PC-9 (cell line): ENCODE results near the gene RIPPLY3. TPM values are rescaled to one million over a fixed set of nuclear protein-coding genes. Genes with fewer than 3 reads are reported as not detected.

Source experiments
- BruUV-seq: library from RNA; stranded (reverse); fragments of 400-500 nt; replicated peaks from 2 replicates; lab custom pipeline; 2021; lab: Mats Ljungman, UMichigan
- CTCF ChIA-PET: fragments of 300-600 bp; sonication (Branson Sonifier 250); formaldehyde crosslinking; loops from one replicate; lab custom pipeline; 2022; ENCODE audit warnings: antibody characterized with exemption; lab: Charles Lee
- POLR2A ChIA-PET: fragments of 300-600 bp; sonication (Branson Sonifier 250); formaldehyde crosslinking; loops from one replicate; lab custom pipeline; 2022; ENCODE audit warnings: antibody characterized with exemption; ENCODE audit not compliant: unreplicated experiment; lab: Charles Lee
- DNase-seq, 2 experiments: peaks; one replicate each; pipeline versions ENCODE4 v3.0.0 to v3.0.0-alpha.2; 2015 to 2022; ENCODE audit warnings: mixed read lengths in 1 of 2
- H2AFZ ChIP-seq: fragments of 200-600 bp; sonication (generic); 2 replicates; pipeline ENCODE4 v1.8.1; 2017; ENCODE audit warnings: antibody characterized with exemption
- H3F3A ChIP-seq: fragments of 200-600 bp; sonication (generic); 2 replicates; pipeline ENCODE4 v1.8.1; 2017; ENCODE audit warnings: antibody characterized with exemption, mild to moderate bottlenecking, low read depth; ENCODE audit not compliant: insufficient read depth
- H3K27ac ChIP-seq: fragments of 200-600 bp; sonication (generic); 2 replicates; pipeline ENCODE4 v1.6.1; 2016; ENCODE audit warnings: mixed run types
- H3K27me3 ChIP-seq: fragments of 200-600 bp; sonication (generic); 2 replicates; pipeline ENCODE4 v1.6.1; 2016; ENCODE audit warnings: low read depth, mixed run types; ENCODE audit not compliant: insufficient read depth
- H3K36me3 ChIP-seq: fragments of 200-600 bp; sonication (generic); 2 replicates; pipeline ENCODE4 v1.6.1; 2016; ENCODE audit warnings: low read depth, mixed run types
- H3K4me1 ChIP-seq: fragments of 200-600 bp; sonication (generic); replicated peaks from 2 replicates; pipeline ENCODE4 v1.6.1; 2016; ENCODE audit warnings: mixed run types; ENCODE audit not compliant: insufficient read depth
- H3K4me2 ChIP-seq: fragments of 200-600 bp; sonication (generic); 2 replicates; pipeline ENCODE4 v1.6.1; 2017; ENCODE audit warnings: mixed run types
- H3K4me3 ChIP-seq: fragments of 200-600 bp; sonication (generic); 2 replicates; pipeline ENCODE4 v1.6.1; 2016; ENCODE audit warnings: mixed run types
- H3K79me2 ChIP-seq: fragments of 200-600 bp; sonication (generic); 2 replicates; pipeline ENCODE4 v1.6.1; 2017; ENCODE audit warnings: low read depth, mixed run types
- H3K9me2 ChIP-seq: fragments of 200-600 bp; sonication (generic); 2 replicates; pipeline ENCODE4 v1.8.1; 2017; ENCODE audit warnings: mild to moderate bottlenecking; ENCODE audit not compliant: insufficient read depth
- H3K9me3 ChIP-seq: fragments of 200-600 bp; sonication (generic); 2 replicates; pipeline ENCODE4 v1.8.1; 2016; ENCODE audit warnings: low read depth; ENCODE audit not compliant: insufficient read depth
- H4K20me1 ChIP-seq: fragments of 200-600 bp; sonication (generic); 2 replicates; pipeline ENCODE4 v1.8.1; 2017; ENCODE audit not compliant: insufficient read depth
- EZH2 ChIP-seq: fragments of 200-600 bp; sonication (generic); IDR thresholded peaks from 2 replicates; pipeline ENCODE4 v1.8.0; 2017; ENCODE audit warnings: antibody characterized with exemption, low read depth
- intact Hi-C: fragments of 100-400 bp; cut with micrococcal nuclease; formaldehyde crosslinking; loops from one replicate; pipeline ENCODE4 v1.10.0; 2022; ENCODE audit not compliant: unreplicated experiment
- total RNA-seq: library from RNA; stranded (reverse); gene quantifications from 2 replicates; pipeline ENCODE4 v1.2.3, GENCODE V29; 2021
- TF ChIP-seq, protein P1 (sequence below): fragments of 200-600 bp; sonication (generic); conservative IDR thresholded peaks from 2 replicates; pipeline ENCODE4 v1.6.1; 2017; ENCODE audit warnings: mixed run types, antibody characterized with exemption, mild to moderate bottlenecking, moderate library complexity

The RIPPLY3 gene
- total RNA-seq, 1 experiment from 2014 or later, result 0.17 TPM

DNA sequence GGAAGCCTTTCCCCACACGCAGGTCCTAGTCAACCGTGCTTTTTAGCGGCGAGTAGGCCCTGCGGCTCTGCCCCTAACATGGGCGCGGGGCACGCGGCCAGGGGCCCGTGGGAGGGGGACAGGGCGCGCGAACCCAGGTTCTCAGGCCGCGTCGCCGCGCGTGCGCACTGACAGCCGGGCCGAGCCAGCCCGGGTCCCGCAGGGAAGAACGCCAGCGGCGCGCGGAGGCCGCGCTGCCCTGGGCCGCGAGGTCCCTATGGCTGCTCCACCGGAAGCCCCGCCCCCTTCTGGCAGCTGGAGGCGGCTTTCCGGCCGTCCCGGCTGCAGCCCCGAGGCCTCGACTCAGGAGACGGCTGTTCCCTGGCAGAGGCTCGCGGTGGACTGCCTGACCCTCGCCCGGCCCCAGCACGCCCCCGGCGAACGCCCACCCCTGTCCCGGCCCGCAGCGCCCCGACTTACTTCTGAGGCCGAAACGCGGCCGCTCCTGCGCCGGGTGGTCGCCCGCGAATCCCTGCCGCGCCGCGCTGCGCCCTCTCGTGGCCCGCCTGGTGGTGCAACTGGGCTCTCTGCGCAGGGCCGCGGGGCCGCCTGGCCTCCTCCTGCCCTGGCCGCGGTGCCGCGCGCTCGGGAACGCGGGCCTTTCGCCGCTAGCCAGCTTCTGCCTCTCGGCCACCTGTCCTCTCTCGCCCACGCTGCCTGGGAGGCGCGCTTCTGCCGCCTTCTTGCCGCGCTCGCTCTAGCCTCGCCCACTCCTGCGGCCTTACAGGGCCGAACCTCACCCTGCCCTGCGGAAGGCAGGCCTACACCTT, 16.6 kb upstream of the RIPPLY3 start:
- intact Hi-C loops, result loop anchor here (2.0 kb wide), 1 partner anchor 23 kb away; the partner anchor contains the start of gene HLCS
- H3K79me2 ChIP-seq, result no peaks in the 10 kb centered on the region
- H3K4me3 ChIP-seq, result peak overlapping the region; percentile 60
- H3K4me2 ChIP-seq, result peak overlapping the region; percentile 71
- H3K27me3 ChIP-seq, result no peaks in the 10 kb centered on the region
- H3K9me2 ChIP-seq, result no peaks in the 10 kb centered on the region
- no peaks in the 10 kb centered on the region for H4K20me1 ChIP-seq
- H3K9me3 ChIP-seq, result no peaks in the 10 kb centered on the region
- no TSS peak for BruUV-seq
- ChIA-PET POLR2A (interaction anchor here (0.6 kb wide), 1 partner anchor 847 kb away, joined by 3 read pairs; no protein-coding TSS in a partner anchor), CTCF (interaction anchor here (0.6 to 1.0 kb wide), 4 partner anchors 13 to 560 kb away, joined by 3 to 10 read pairs (median 7); no protein-coding TSS in a partner anchor)
- peaks cover 6% of the 10 kb centered on the region; the same call in 1 of the 2 replicates for H3F3A ChIP-seq
- peak; percentile 63 to 91 for DNase-seq
- peak overlapping the region; percentile 51 for H3K27ac ChIP-seq
- H3K4me1 ChIP-seq, result peaks cover 14% of the 10 kb centered on the region; the same call in 1 of the 2 replicates
- TF ChIP-seq, protein P1, sequence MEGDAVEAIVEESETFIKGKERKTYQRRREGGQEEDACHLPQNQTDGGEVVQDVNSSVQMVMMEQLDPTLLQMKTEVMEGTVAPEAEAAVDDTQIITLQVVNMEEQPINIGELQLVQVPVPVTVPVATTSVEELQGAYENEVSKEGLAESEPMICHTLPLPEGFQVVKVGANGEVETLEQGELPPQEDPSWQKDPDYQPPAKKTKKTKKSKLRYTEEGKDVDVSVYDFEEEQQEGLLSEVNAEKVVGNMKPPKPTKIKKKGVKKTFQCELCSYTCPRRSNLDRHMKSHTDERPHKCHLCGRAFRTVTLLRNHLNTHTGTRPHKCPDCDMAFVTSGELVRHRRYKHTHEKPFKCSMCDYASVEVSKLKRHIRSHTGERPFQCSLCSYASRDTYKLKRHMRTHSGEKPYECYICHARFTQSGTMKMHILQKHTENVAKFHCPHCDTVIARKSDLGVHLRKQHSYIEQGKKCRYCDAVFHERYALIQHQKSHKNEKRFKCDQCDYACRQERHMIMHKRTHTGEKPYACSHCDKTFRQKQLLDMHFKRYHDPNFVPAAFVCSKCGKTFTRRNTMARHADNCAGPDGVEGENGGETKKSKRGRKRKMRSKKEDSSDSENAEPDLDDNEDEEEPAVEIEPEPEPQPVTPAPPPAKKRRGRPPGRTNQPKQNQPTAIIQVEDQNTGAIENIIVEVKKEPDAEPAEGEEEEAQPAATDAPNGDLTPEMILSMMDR, result peak; percentile 69
- TF ChIP-seq EZH2, result no peak
- no peaks in the 10 kb centered on the region for H3K36me3 ChIP-seq
- peak overlapping the region; percentile 90 for H2AFZ ChIP-seq

DNA sequence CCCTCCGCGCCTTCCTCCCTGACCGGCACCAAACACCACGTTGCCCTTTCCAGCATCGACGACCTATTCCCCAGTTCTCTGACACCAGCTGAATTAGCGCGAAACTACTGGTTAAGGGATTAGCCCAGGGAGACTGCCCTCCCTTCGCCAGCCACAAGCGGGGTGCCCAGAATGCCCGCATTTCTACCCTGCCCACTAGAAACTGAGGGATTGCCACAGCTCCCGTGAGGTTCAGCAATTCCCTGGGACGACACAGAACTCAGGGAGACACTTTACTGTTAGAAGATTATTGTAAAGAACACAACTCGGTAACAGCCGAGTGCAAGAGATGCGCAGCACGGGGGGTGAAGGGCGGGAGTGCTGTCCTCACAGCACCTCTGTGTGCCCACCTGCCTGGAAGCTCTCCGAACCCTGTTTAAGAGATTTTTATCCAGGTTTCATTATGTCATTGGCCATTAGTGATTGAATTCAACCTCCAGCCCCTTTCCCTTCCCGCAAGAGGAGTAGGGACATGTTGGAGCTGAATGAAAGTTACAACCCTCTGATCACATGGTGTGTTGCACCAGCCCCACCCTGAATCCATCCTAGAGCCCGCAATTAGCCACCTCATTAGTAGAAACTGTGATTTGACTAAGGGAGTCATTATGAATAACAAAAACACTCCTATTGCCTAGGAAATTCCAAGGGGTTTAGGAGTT, 15.8 kb upstream of the RIPPLY3 start:
- H3K36me3 ChIP-seq, result no peaks in the 10 kb centered on the region
- no peak for DNase-seq
- H3K9me2 ChIP-seq, result no peaks in the 10 kb centered on the region
- peaks cover 14% of the 10 kb centered on the region; the same call in 1 of the 2 replicates for H3K4me1 ChIP-seq
- H3K4me3 ChIP-seq, result peak overlapping the region; percentile 60
- no peak for TF ChIP-seq EZH2
- TF ChIP-seq, protein P1, result no peak
- intact Hi-C loops, result no loop called here
- peak overlapping the region; percentile 51; the same call in 1 of the 2 replicates for H3K27ac ChIP-seq
- H3K4me2 ChIP-seq, result peak overlapping the region; percentile 71
- no peaks in the 10 kb centered on the region for H3K79me2 ChIP-seq
- no peaks in the 10 kb centered on the region for H3K27me3 ChIP-seq
- ChIA-PET CTCF (interaction anchor here (0.5 kb wide), 1 partner anchor 33 kb away, joined by 7 read pairs; no protein-coding TSS in a partner anchor), POLR2A (interaction anchor here (0.6 kb wide), 1 partner anchor 848 kb away, joined by 3 read pairs; no protein-coding TSS in a partner anchor)
- no peaks in the 10 kb centered on the region for H3K9me3 ChIP-seq
- TSS peak; percentile 89 for BruUV-seq
- H2AFZ ChIP-seq, result peak overlapping the region; percentile 90
- H3F3A ChIP-seq, result peaks cover 6% of the 10 kb centered on the region; the same call in 1 of the 2 replicates
- no peaks in the 10 kb centered on the region for H4K20me1 ChIP-seq

DNA sequence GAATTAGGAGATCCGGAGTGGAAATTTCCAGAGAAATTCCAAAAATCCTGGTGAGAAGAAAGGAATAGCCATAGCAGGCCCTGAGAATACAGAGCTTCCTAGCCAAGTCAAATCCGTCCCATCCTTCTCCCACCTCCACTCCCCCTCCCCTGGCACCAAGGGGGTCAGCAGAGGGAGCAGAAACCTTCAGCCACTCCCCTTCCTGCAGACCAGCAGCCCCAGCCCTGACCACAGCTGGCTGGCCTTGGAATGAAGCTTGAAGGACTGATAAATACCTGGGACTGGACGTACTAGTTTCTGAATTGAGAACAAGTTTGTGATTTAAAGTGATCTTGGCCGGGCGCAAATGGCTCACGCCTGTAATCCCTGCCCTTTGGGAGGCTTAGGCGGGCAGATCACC, 13.8 kb upstream of the RIPPLY3 start:
- no peak overlapping the region for H3K4me3 ChIP-seq
- H3K36me3 ChIP-seq, result no peaks in the 10 kb centered on the region
- H3K4me1 ChIP-seq, result peaks cover 11% of the 10 kb centered on the region; the same call in 1 of the 2 replicates
- H3K4me2 ChIP-seq, result no peak overlapping the region
- no peaks in the 10 kb centered on the region for H3K27me3 ChIP-seq
- ChIA-PET POLR2A (no interaction called here), CTCF (no interaction called here)
- no peaks in the 10 kb centered on the region for H3K79me2 ChIP-seq
- no peak overlapping the region for H3K27ac ChIP-seq
- no peak for DNase-seq
- no peaks in the 10 kb centered on the region for H3K9me3 ChIP-seq
- peaks cover 6% of the 10 kb centered on the region; the same call in 1 of the 2 replicates for H3F3A ChIP-seq
- no TSS peak for BruUV-seq
- H4K20me1 ChIP-seq, result no peaks in the 10 kb centered on the region
- intact Hi-C loops, result no loop called here
- no peaks in the 10 kb centered on the region for H3K9me2 ChIP-seq
- TF ChIP-seq, protein P1, result no peak
- no peak for TF ChIP-seq EZH2
- no peak overlapping the region for H2AFZ ChIP-seq
